Activated T-cell treated with anti-CD3 and anti-CD28 coated beads, Interleukin-2, amount 50 U/mL, for 1 hour (primary cell): ENCODE results near the gene TRAP1.
"Not testable (repeated sequence)": the region's sequence is repeated elsewhere in the genome, so short reads cannot be mapped to it uniquely, and the experiment has no call there.

Experiments
- DNase-seq: peaks from one replicate; pipeline ENCODE4 v3.0.0-alpha.2; 2020

TRAP1 gene

GRCh38 chr16:3608976-3609375 lies 108.3 kb downstream of the TRAP1 start:
- not testable (repeated sequence) for DNase-seq

- no peak for DNase-seq
These were observed 109.3 kb downstream of the TRAP1 start for GRCh38 chr16:3608069-3608468.
